ENCODE results near the gene DPEP1.
"Not testable (repeated sequence)": the region's sequence is repeated elsewhere in the genome, so short reads cannot be mapped to it uniquely, and the experiment has no call there.

Gene DPEP1

DNA sequence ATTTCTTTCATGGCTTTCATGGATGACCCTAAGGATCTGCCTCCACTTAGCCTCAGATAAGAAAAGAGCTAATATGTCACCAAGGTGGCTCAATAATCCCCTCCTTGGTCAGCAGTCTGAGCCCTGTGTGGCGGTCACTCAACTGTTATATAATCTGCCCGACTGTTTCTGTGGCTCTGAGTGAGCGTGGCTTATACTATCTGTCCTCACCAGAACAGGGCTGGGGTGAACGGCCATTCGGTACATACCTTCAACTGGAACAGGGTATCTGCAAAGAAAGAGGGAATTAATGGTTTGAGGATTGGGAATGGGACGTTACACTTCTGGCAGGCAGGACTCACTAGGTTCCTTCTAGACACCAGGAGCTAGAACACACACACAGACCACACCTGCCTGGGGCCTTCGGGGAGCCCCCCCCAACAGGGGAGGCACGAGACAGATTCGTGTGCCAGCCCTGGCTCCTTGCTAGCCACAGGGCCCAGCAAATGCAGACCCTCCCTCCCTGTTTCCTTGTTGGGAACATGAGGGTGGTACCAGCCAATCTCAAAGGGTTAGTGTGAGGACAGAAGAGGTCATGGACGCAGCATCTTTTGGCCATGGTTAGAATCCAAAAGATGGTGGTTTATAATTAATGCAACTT, 40.3 kb downstream of the DPEP1 start:
- no peak for DNase-seq

GRCh38 chr16:89655062-89655643, 41.7 kb downstream of the DPEP1 start:
- no peak for DNase-seq

DNA sequence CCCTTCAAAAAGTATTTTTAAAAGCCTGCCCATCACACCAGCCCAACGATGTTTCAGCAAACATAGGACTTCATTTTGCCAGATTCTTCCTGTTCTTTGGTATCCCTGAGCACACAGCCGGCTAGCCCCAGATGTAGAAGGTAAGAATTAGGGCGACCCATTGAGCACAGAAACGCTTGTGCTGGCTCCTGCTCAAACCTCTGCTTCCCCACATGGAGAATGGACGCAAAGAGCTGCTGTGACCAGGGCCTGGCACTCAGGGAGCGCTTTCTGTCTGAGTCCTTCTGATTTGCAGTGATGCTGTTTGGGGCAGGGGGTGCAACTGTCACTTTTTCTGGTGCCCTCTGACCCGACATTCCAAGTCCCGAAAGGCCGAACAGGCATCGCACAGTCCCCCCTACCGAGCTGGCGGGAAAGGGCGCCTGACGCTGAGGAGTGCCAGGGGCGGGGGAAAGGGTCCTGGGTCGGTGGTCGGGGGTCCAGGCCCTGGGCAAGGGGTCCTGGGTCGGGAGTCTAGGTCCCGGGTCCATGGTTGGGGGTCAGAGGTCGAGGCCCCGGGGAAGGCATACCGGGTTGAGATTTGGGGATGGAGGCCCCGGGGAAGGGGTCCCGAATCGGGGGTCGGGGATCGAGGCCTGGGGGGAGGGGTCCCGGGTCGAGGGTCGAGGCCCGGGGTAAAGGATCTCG, 43.1 kb downstream of the DPEP1 start:
- no peak for DNase-seq

DNA sequence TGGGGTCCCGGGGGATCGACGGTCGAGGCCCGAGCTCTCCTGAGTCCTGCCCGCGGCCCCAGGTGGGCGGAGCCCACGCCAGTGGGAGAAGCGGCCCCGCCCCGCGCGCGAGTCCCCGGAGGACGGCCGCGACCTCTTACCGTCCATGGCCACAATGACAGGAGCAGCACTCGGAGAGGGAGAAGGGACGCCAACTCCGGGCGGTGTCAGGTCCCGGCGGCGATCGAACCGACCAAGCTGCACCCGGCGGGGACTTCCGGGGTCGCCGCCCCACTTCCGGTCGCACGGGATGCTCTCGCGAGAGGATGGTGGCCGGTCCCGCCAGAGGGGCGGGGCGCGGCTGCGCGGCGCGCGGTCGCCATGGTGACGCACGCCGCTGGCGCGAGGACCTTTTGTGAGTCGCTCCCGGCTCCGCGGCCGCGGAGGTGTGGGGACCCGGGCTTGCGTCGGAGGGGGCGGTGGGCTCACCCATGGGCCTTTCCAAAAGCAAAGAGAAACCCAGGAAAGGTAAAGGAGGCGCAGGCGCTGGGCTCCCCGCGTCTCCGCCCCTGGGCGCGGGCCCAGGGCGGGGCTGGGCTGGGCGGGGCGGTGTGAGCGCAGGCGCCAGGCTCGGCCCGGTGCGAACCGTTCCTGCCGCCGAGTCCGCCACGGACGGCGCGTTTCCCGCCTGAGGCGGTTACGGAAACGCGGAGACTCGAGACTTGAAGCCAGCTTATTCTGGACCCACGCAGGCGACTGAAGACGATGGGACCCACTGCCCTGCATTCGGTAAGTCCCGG, 44.2 kb downstream of the DPEP1 start, which contains the start of the genes CHMP1A and SPATA33:
Gene CHMP1A, minus strand, starts transcription at position 267 of the 779 bp plus-strand sequence. Its CDS starts 120 bp downstream, at position 147.
Gene SPATA33, plus strand, starts transcription at position 395 of the 779 bp plus-strand sequence. Its CDS starts 76 bp downstream, at position 471.
- peak; percentile 84 for DNase-seq

GRCh38 chr16:89658221-89658879, 44.9 kb downstream of the DPEP1 start:
- DNase-seq: no peak

DNA sequence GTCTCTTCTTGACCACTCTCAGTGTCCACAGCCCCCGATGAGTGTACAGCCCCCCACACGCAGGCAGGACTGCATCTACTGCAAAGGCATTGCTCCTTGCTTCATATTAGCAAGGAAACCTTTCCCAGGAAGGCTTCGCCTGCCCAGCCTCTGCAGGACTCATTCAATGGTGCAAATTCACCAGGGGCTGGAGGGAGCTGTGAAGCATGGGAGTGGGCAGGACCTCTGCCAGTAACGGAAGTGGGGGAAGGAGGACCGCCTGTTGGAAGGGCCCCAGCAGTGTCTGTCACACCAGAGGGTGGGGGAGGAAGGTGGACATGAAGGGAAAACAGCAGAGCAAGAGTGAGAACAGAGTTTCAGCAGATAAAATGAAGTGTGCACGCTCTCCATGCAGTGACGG, 46.7 kb downstream of the DPEP1 start:
- no peak for DNase-seq

- DNase-seq: no peak
Measured at GRCh38 chr16:89661215-89661614, 47.8 kb downstream of the DPEP1 start.

- not testable (repeated sequence) for DNase-seq
Measured at GRCh38 chr16:89664238-89664637, 50.8 kb downstream of the DPEP1 start.

- peak; percentile 28 for DNase-seq
Measured at GRCh38 chr16:89667000-89667399, 53.6 kb downstream of the DPEP1 start.

DNA sequence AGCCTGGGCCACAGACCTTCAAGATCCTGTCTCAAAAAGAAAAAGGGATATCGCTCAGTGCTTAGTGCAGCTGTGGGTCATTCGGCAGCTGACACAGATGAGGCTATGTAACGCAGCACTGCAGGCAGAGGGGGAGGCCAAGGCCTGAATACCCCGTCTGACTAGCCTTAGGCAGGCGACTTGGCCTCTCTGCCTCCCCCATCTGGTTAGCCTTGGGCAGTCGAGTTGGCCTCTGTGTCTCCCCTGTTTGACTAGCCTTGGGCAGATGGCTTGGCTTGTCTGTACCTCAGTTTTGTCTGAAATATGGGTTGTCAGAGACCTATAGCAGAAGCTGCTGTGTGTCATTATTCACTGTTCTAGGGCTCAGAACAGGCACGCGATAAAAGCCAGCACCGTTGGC, 54.2 kb downstream of the DPEP1 start:
- no peak for DNase-seq

GRCh38 chr16:89668790-89669158, 55.3 kb downstream of the DPEP1 start:
- no peak for DNase-seq

DNA sequence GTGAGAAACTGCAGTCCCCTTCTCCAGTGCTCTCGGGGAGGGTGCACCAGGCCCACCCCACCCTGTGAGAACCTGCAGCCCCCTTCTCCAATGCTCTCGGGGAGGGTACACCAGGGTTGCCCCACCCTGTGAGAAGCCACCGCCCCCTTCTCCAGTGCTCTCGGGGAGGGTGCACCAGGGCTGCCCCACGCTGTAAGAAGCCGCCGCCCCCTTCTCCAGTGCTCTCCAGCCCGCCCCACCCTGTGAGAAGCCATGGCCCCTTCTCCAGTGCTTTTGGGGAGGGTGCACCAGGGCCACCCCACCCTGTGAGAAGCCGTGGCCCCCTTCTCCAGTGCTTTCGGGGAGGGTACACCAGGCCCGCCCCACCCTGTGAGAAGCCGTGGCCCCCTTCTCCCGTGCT, 56.3 kb downstream of the DPEP1 start:
- DNase-seq: no peak

DNA sequence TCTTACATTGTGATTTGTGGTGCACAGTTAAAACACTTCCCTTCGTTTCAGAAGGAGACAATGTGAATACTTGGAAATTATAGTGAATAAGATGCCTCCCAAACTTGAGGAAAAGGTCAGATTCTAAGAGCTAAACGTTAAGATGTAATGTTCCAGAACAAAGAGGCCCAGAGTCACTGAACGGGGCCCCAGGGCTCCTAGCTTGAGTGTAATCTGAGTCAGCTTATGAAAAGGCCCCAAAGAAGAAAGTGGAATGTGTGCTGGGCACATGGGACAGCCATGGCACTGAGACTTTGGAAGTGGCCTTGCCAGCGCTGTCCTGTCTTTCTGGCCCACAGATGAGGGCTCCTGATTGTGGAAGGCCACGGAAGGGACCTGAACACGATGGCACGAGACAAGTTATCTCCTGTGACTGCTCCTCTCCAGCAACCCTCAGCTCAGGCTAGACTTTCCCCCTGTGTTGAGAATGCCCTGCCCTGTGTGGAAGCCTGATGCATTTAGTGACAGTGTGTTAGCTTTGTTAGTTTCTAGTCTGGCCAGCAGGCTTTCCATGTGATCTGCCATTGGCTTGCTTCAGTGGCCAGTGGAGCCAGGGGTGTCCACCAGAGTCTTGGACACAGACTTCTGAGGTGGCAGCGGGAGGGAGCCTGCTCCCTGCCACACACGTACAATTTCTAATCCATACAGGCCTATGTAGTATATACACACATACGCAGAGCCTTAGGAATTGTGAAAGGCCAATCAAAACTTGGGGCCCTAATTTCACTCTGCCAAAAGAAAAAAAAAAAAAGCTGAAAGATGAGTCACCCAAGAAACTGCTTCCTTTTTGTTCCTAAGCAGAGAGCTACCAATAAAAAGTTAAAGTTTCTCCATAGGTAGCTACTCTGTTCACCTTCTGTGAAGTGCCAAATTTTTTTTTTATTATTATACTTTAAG, 57.3 kb downstream of the DPEP1 start:
- no peak for DNase-seq

DNA sequence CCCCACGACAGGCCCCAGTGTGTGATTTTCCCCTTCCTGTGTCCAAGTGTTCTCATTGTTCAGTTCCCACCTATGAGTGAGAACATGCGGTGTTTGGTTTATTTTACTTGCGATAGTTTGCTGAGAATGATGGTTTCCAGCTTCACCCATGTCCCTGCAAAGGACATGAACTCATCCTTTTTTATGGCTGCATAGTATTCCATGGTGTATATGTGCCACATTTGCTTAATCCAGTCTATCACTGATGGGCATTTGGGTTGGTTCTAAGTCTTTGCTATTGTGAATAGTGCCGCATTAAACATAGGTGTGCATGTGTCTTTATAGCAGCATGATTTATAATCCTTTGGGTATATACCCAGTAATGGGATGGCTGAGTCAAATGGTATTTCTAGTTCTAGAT, 58.1 kb downstream of the DPEP1 start:
- DNase-seq: not testable (repeated sequence)

- no peak for DNase-seq
Measured at GRCh38 chr16:89672177-89672941, 58.9 kb downstream of the DPEP1 start.

GRCh38 chr16:89678258-89678657, 64.8 kb downstream of the DPEP1 start:
- no peak for DNase-seq

DNA sequence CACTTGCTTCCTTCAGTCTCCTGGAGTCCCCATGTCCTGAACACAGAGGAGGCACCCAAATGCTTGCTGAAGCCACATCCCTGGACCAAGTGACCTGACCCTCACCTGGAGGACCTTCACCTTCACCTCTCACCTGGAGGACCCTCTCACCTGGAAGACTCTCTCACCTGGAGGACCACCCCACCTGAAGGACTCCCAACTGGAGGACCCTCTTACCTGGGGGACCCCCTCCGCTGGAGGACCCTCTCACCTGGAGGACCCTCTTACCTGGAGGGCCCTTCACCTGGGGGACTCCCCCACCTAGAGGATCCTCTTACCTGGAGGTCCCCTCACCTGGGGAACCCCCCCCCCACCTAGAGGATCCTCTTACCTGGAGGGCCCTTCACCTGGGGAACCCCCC, 72.5 kb downstream of the DPEP1 start:
- DNase-seq: no peak

GRCh38 chr16:89686520-89687091, 73.2 kb downstream of the DPEP1 start, which contains the start of gene CDK10:
Gene CDK10, plus strand, starts transcription at chr16:89686689. Its CDS starts 22 bp downstream, at chr16:89686711.
- DNase-seq: peak; percentile 85

GRCh38 chr16:89687092-89687940, 73.9 kb downstream of the DPEP1 start:
- DNase-seq: peak; percentile 29
